Colonic mucosa (tissue), 4 donors: ENCODE results near the gene SARNP. TPM values are rescaled to one million over a fixed set of nuclear protein-coding genes. Genes with fewer than 3 reads are reported as not detected.
A peak's percentile ranks its signal among the peaks of the same experiment; 100 is the strongest.

Experiments used
- DNase-seq: peaks from one replicate; pipeline ENCODE4 v3.0.0-alpha.2; 2020
- H3K27ac ChIP-seq: fragments of 200-600 bp; one replicate; pipeline ENCODE4 v1.8.0; 2021
- H3K27me3 ChIP-seq: fragments of 200-600 bp; one replicate; pipeline ENCODE4 v1.8.0; 2021
- H3K36me3 ChIP-seq: fragments of 200-600 bp; one replicate; pipeline ENCODE4 v1.8.0; 2021
- H3K4me1 ChIP-seq: fragments of 200-600 bp; one replicate; pipeline ENCODE4 v1.8.0; 2021; ENCODE audit warnings: mild to moderate bottlenecking
- H3K4me3 ChIP-seq: fragments of 200-600 bp; one replicate; pipeline ENCODE4 v1.8.0; 2021
- H3K9ac ChIP-seq, 2 donors: one replicate each; pipeline ENCODE4 v1.7.0; 2013; ENCODE audit warnings: control low read depth in 2 of 2, low read depth in 2 of 2, low read length in 2 of 2
- H3K9me3 ChIP-seq: fragments of 200-600 bp; one replicate; pipeline ENCODE4 v1.8.0; 2021
- intact Hi-C: fragments of 100-400 bp; cut with DNase I; formaldehyde crosslinking; loops from one replicate; pipeline ENCODE4 v1.14.1; 2022
- total RNA-seq, 2 donors: library from RNA; stranded (reverse); fragmentation: NEBNext Ultra II Directional in 1 of 2; extraction: Animal tissue kit (Norgen Biotek cat#: 25700) in 1 of 2; gene quantifications; one replicate each; pipeline ENCODE4 v1.2.1, GENCODE V29; 2021
- TF ChIP-seq, protein P1 (sequence below): fragments of 200-600 bp; IDR thresholded peaks from one replicate; pipeline ENCODE4 v1.8.0; 2022; ENCODE audit warnings: antibody characterized with exemption, mild to moderate bottlenecking
- donor health status: healthy.
- donor health status: DM: no; HTN: no; CAD: no.
- donor health status: DM: no; HTN: no; CAD: no.

Gene SARNP
- total RNA-seq, 2 donors from 2014 or later, result 52.3 to 53.0 TPM

DNA sequence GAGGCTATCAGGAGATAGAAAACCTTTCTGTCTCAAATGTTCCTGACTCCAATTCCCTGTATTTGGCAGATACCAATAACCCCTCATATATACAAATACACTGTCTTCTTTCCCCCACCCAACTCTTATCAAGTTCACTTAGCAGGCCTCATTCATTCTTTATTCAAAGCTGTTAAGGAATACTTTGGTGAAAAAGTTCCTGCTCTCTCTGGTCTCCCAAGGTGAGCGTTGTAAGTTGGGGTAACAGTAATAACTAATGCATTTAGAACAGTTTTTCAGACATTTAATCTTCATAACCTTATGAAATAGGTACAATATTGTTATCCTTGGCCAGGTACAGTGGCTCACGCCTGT, 78.5 kb downstream of the SARNP start:
- H3K4me3 ChIP-seq, result peak overlapping the region; percentile 37
- peak overlapping the region in 1 of 2 donors; percentile 76 for H3K9ac ChIP-seq
- H3K9me3 ChIP-seq, result no peaks in the 10 kb centered on the region
- no peaks in the 10 kb centered on the region for H3K27me3 ChIP-seq
- H3K27ac ChIP-seq, result no peak overlapping the region
- TF ChIP-seq, protein P1, sequence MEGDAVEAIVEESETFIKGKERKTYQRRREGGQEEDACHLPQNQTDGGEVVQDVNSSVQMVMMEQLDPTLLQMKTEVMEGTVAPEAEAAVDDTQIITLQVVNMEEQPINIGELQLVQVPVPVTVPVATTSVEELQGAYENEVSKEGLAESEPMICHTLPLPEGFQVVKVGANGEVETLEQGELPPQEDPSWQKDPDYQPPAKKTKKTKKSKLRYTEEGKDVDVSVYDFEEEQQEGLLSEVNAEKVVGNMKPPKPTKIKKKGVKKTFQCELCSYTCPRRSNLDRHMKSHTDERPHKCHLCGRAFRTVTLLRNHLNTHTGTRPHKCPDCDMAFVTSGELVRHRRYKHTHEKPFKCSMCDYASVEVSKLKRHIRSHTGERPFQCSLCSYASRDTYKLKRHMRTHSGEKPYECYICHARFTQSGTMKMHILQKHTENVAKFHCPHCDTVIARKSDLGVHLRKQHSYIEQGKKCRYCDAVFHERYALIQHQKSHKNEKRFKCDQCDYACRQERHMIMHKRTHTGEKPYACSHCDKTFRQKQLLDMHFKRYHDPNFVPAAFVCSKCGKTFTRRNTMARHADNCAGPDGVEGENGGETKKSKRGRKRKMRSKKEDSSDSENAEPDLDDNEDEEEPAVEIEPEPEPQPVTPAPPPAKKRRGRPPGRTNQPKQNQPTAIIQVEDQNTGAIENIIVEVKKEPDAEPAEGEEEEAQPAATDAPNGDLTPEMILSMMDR, result peak; percentile 30
- no peak for DNase-seq
- intact Hi-C loops, result loop anchor here (5.0 kb wide), 1 partner anchor 198 kb away; no protein-coding TSS in a partner anchor
- H3K4me1 ChIP-seq, result peaks cover 9% of the 10 kb centered on the region
- no peaks in the 10 kb centered on the region for H3K36me3 ChIP-seq

DNA sequence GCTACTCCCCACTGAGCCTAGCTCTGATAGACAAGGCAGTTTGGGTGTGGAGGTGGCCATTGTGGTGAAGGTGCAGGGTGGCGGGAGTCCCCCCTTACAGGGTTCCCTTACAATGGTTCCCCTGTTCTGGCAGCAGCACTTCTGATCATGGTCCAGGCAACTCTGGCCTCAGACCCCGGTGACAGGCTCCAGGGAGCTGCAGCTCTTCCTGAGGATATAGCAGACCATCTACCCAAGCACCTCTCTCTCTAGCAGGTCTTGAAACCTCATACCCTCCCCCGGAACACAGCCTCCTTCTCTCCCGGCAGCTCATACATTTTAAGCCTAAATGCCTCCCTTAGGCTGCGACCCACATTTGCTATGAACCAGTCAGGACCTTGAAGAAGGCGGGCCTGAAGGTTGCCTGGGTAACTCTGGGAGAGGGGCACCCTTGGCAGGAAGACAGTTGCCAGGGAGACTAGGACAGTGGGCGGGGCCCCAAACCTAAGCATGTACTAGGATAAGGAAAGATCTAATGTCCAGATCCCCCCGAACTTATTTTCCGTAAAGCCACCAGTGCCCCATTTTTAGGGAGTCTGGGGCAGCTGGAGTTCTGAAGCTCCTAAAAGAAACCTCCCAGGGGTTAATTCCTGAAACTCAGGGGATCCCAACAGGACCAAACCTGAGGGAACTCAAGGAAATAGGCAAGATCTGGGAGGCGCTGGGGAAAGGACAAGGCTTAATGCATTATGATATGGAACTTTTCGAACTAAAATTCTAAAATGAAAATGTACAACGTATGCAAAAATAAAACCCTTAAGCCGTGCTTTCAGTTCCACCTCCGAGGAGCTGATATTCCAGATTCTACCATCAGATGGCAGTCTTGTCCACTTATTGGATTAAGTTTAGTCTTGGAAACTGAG, 79.2 kb downstream of the SARNP start:
- DNase-seq, result peak; percentile 93
- Histone ChIP-seq H3K36me3 (no peaks in the 10 kb centered on the region), H3K9ac (peak overlapping the region in 1 of 2 donors; percentile 76), H3K27ac (peak overlapping the region; percentile 58), H3K27me3 (no peaks in the 10 kb centered on the region), H3K4me1 (peaks cover 9% of the 10 kb centered on the region), H3K9me3 (no peaks in the 10 kb centered on the region), H3K4me3 (peak overlapping the region; percentile 37)
- intact Hi-C loops, result loop anchor here (5.0 kb wide), 1 partner anchor 199 kb away; no protein-coding TSS in a partner anchor
- TF ChIP-seq, protein P1, result peak; percentile 89

DNA sequence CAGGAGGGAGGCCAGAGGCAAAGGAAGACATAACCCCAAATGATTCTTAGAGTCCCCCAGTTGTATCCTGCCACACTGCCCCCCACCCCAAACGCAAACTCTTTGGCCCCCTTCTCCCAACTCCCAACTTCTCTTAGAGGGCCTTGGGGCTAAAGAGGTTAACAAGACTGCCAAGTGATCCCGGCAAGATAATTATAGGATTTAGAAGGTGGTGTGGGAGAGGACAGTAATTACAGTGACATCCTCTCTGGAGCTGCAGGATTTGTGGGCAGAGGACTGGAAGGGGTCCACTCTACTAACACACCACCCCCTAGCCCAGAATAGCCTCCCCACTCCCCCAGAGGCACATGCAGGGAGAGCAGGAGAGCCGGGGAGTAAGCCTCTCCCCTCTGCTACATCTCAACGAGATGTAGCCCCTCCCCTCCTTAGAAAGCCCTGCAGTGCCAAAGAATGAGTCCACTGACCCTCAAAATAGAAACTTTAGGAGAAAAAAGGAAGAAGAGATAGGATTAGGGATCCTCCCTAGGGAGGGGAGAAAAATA, 79.9 kb downstream of the SARNP start:
- peak overlapping the region in 1 of 2 donors; percentile 36 for H3K9ac ChIP-seq
- H3K9me3 ChIP-seq, result no peaks in the 10 kb centered on the region
- H3K36me3 ChIP-seq, result no peaks in the 10 kb centered on the region
- H3K4me1 ChIP-seq, result peaks cover 9% of the 10 kb centered on the region
- peak overlapping the region; percentile 58 for H3K27ac ChIP-seq
- TF ChIP-seq, protein P1, result no peak
- intact Hi-C loops, result loop anchor here (5.0 kb wide), 1 partner anchor 200 kb away; no protein-coding TSS in a partner anchor
- no peaks in the 10 kb centered on the region for H3K27me3 ChIP-seq
- DNase-seq, result no peak
- H3K4me3 ChIP-seq, result no peak overlapping the region

DNA sequence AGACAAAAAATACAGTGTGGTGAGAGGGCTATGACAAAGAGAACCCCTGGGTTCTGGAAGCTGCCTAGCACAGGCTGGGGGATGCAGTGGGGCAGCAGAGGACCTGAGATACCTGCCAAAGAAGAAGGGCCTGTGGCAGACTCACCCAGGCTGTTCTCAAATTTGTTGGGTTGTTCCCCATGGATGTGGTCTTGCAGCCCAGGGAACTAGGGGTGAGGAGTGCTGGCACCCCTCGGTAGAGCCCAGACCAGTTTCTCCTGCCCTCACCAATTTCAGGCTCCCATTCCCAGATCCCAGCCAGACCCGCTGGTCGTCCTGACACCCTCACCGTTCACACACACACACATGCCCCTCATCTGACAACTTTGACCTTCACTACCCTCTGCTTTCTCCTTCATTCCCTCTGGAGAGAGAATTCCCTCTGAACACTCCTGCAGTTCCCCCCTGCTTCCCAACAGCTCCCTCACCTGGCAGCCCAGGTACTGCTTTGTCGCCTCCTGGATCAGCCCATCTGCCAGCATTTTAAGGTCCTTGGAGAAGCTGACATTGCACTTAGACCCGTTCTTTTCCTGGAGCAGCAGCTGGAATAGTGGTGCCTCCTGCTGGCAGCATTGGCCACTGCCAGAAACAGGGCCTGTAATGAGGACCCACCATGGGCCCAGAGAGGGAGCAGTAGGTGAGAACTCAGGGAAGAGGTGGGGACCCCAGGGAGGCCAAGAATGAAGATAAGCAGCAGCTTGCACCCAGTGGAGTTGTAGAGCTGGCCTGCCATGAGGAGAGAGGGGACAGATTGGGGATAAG, 80.5 kb downstream of the SARNP start:
- Histone ChIP-seq H3K4me1 (peaks cover 9% of the 10 kb centered on the region), H3K36me3 (no peaks in the 10 kb centered on the region), H3K9me3 (no peaks in the 10 kb centered on the region), H3K27me3 (no peaks in the 10 kb centered on the region), H3K27ac (no peak overlapping the region), H3K9ac (no peak overlapping the region), H3K4me3 (no peak overlapping the region)
- intact Hi-C loops, result loop anchor here (5.0 kb wide), 1 partner anchor 200 kb away; no protein-coding TSS in a partner anchor
- peak; percentile 88 for DNase-seq
- TF ChIP-seq, protein P1, result peak; percentile 91

DNA sequence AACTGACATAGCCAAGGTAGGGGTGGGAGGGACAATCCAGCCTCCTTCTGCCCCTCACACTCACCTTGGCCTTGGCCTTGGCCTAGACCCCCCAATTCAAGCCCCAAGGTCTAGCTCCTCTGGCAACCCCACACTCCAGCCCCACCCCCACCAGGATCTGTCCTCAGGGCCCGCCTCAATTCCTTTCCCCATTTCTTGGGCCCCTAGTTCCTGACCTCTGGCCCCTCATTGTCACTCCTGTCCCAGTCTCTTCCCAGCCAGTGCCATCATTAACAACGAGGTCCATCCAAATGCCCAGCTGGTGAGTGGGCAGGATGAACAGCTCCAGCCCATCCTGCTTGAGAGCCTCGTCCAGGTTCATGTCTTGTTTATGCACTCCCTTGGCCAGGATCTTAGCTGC, 81.4 kb downstream of the SARNP start:
- Histone ChIP-seq H3K36me3 (no peaks in the 10 kb centered on the region), H3K27me3 (no peaks in the 10 kb centered on the region), H3K4me3 (no peak overlapping the region), H3K4me1 (peaks cover 9% of the 10 kb centered on the region), H3K9ac (no peak overlapping the region), H3K27ac (no peak overlapping the region), H3K9me3 (no peaks in the 10 kb centered on the region)
- no peak for DNase-seq
- intact Hi-C loops, result loop anchor here (5.0 kb wide), 1 partner anchor 201 kb away; no protein-coding TSS in a partner anchor
- TF ChIP-seq, protein P1, result no peak
